ENCODE data around the gene DYRK2.

Gene DYRK2

GRCh38 chr12:67665679-67666078 lies 17.1 kb downstream of the DYRK2 start:
- no peak overlapping the region for H3K4me3 ChIP-seq (ENCODE audit: low read depth, low read length)
- DNase-seq (ENCODE audit: low read depth): no peak
- TF ChIP-seq CTCF (IDR thresholded peaks at IDR 0.05; ENCODE audit: low read depth, low read length, missing control alignments): no peak
- in situ Hi-C loops (cut with HindIII; ENCODE audit: low sequenced_read_pairs): no loop called here

- no peak for TF ChIP-seq CTCF (IDR thresholded peaks at IDR 0.05; ENCODE audit: low read depth, low read length, missing control alignments)
- no peak for DNase-seq (ENCODE audit: low read depth)
- in situ Hi-C loops (cut with HindIII; ENCODE audit: low sequenced_read_pairs): no loop called here
These were observed 18.1 kb downstream of the DYRK2 start for GRCh38 chr12:67666605-67667004.

DNA sequence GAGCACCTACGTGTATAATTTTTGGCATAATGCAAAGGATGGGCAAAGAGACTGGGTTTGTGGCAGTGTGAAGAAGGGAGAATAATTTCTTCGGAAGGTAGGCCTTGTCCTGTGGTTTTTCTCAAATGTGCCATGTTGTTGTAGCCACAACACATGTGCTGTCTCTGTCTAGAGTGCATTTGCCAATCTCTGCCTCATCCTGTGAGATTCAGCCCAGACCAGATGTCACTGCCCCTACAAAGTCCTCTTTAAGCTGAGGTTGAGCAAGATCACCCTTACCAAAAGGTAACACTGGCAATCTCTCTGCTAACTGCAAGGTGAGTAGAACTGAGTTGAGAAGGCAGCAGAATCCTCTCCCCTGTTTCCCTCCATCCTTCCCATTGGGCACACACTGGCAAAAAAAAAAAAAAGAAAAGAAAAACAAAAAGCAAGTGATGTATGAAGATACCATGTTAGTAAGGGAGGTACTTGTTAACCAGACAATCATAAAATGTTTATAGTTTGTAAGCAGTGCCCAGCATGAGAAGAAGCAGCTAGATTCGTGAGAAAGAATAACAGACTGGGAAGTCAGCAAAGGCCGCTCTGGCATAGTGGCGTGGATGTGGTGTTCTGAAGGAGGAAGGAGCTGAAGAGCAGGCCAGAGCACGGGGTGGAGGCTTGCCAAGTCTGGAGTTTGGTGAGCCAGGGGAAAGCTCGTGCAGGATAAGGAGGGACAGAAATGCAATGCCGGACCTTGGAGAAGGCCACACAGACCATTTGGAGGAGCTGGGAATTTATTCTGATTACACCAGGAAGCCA lies 18.9 kb downstream of the DYRK2 start:
- TF ChIP-seq CTCF (IDR thresholded peaks at IDR 0.05; ENCODE audit: low read depth, low read length, missing control alignments): no peak
- DNase-seq (ENCODE audit: low read depth): no peak
- in situ Hi-C loops (cut with HindIII; ENCODE audit: low sequenced_read_pairs): no loop called here
- H3K4me3 ChIP-seq (ENCODE audit: low read depth, low read length): no peak overlapping the region

More at GRCh38 chr12:67666605-67667004, 18.1 kb downstream of the DYRK2 start:
- no peak overlapping the region for H3K4me3 ChIP-seq (ENCODE audit: low read depth, low read length)

GRCh38 chr12:67669217-67669933 lies 20.8 kb downstream of the DYRK2 start:
- H3K4me3 ChIP-seq (ENCODE audit: low read depth, low read length): no peak overlapping the region
- in situ Hi-C loops (cut with HindIII; ENCODE audit: low sequenced_read_pairs): no loop called here
- DNase-seq (ENCODE audit: low read depth): no peak
- TF ChIP-seq CTCF (IDR thresholded peaks at IDR 0.05; ENCODE audit: low read depth, low read length, missing control alignments): no peak

DNA sequence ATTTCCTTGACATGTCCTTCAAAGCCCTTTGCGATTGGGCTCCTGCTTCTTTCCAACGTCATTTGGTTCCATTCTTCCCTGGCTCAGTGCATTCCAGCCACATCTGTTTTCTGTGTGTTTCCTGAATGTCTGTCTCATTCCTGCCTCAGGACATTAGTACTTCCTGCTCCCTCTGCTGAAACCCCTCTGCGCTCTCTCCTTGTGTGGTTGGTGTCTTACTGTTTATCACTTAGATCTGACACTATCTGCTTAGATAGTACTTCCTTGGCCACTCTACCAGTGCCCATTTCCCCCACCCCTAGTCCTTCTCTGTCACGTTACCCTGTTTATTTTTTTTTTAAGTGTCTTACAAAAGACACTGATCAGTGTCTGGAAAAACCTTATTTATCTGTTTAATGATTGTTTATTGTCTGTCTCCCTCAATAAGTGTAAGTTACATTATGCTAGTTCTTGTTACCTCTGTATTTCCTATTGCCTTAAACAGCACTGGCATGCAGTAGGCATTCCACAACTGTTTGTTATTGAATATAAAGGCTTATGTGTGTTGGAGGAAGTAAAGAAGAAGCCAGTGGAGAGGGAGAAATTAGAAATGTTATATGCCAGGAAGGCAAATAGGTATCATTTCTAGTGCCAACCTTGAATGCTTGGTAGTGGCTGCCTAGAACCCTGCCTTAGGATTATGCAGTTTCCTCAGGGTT lies 21.5 kb downstream of the DYRK2 start:
- in situ Hi-C loops (cut with HindIII; ENCODE audit: low sequenced_read_pairs): no loop called here
- no peak for DNase-seq (ENCODE audit: low read depth)
- TF ChIP-seq CTCF (IDR thresholded peaks at IDR 0.05; ENCODE audit: low read depth, low read length, missing control alignments): no peak
- H3K4me3 ChIP-seq (ENCODE audit: low read depth, low read length): no peak overlapping the region

DNA sequence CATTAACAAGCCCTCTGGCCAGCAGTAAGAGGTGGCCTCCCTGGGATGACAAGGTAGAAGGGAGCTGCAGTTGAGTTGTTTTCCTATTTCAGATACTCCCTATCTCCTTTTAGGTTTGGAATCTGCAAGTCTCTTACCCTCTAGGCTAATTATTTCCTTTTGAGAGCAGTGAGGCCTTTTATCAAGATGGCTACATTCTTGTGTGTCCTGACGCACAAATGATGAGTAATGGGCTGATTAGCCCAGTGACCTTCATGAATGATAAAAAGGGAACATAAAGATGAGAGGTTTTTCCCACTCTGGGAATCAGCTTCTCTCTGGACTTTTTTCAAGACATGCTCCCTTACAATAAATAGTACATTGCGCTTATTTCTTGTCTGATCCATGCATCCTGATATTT lies 22.9 kb downstream of the DYRK2 start:
- in situ Hi-C loops (cut with HindIII; ENCODE audit: low sequenced_read_pairs): no loop called here
- no peak overlapping the region for H3K4me3 ChIP-seq (ENCODE audit: low read depth, low read length)
- no peak for TF ChIP-seq CTCF (IDR thresholded peaks at IDR 0.05; ENCODE audit: low read depth, low read length, missing control alignments)
- no peak for DNase-seq (ENCODE audit: low read depth)

Measured in astrocyte of the cerebellum (primary cell).